NB4 (cell line): ENCODE results near the gene CYB5R3.

ENCODE experiments used
- CTCF ChIP-seq: IDR thresholded peaks from one replicate; pipeline ENCODE4 v1.5.1; 2012; ENCODE audit warnings: low read depth, low read length
- MAX ChIP-seq: IDR thresholded peaks from 2 replicates; pipeline ENCODE4 v1.6.1; 2011; ENCODE audit warnings: low read depth, low read length
- MYC ChIP-seq: IDR thresholded peaks from 2 replicates; pipeline ENCODE4 v1.6.1; 2011; ENCODE audit warnings: low read depth, low read length
- POLR2A ChIP-seq: IDR thresholded peaks from 2 replicates; pipeline ENCODE4 v1.6.1; 2011; ENCODE audit warnings: mild to moderate bottlenecking; ENCODE audit not compliant: insufficient read length; ENCODE audit errors: extremely low read depth

GRCh38 chr22:42655693-42656092, 6.5 kb upstream of the CYB5R3 start:
- no peak for TF ChIP-seq CTCF
- TF ChIP-seq POLR2A = no peak
- no peak for TF ChIP-seq MAX
- TF ChIP-seq MYC = no peak
